KMS-11 (cell line): ENCODE measurements around the gene SERBP1.

Experiments used
- H2AFZ ChIP-seq: fragments of 200-600 bp; sonication (generic); 2 replicates; pipeline ENCODE4 v1.6.1; 2016; ENCODE audit warnings: antibody characterized with exemption, mixed run types, low read depth
- H3K27ac ChIP-seq: fragments of 200-600 bp; sonication (generic); 2 replicates; pipeline ENCODE4 v1.6.1; 2016; ENCODE audit warnings: mild to moderate bottlenecking, mixed run types
- H3K27me3 ChIP-seq: fragments of 200-600 bp; sonication (generic); 2 replicates; pipeline ENCODE4 v1.6.1; 2017; ENCODE audit warnings: mild to moderate bottlenecking, low read depth, mixed run types, moderate library complexity; ENCODE audit not compliant: insufficient read depth
- H3K36me3 ChIP-seq: fragments of 200-600 bp; sonication (generic); 2 replicates; pipeline ENCODE4 v1.6.1; 2017; ENCODE audit warnings: mild to moderate bottlenecking, mixed run types; ENCODE audit not compliant: insufficient read depth
- H3K4me1 ChIP-seq: fragments of 200-600 bp; sonication (generic); 2 replicates; pipeline ENCODE4 v1.6.1; 2016; ENCODE audit warnings: mild to moderate bottlenecking, low read depth, mixed run types; ENCODE audit not compliant: poor library complexity, severe bottlenecking
- H3K4me2 ChIP-seq: fragments of 200-600 bp; sonication (generic); 2 replicates; pipeline ENCODE4 v1.7.0; 2016; ENCODE audit warnings: mild to moderate bottlenecking, mixed run types
- H3K4me3 ChIP-seq: fragments of 200-600 bp; sonication (generic); IDR thresholded peaks from 2 replicates; pipeline ENCODE4 v1.6.1; 2017; ENCODE audit warnings: low read depth, low read length, mixed read lengths; ENCODE audit not compliant: insufficient read depth
- H3K79me2 ChIP-seq: fragments of 200-600 bp; sonication (generic); 2 replicates; pipeline ENCODE4 v1.6.1; 2016; ENCODE audit warnings: low read depth, mixed run types; ENCODE audit not compliant: insufficient read depth
- H3K9ac ChIP-seq: fragments of 200-600 bp; sonication (generic); 2 replicates; pipeline ENCODE4 v1.6.1; 2016; ENCODE audit warnings: mild to moderate bottlenecking, mixed run types
- H4K20me1 ChIP-seq: fragments of 200-600 bp; sonication (generic); 2 replicates; pipeline ENCODE4 v1.6.1; 2016; ENCODE audit warnings: mild to moderate bottlenecking, mixed run types; ENCODE audit not compliant: insufficient read depth
- TF ChIP-seq, protein P1 (sequence below): fragments of 200-600 bp; sonication (generic); conservative IDR thresholded peaks from 2 replicates; pipeline ENCODE4 v1.6.1; 2017; ENCODE audit warnings: low read depth, mild to moderate bottlenecking, antibody characterized with exemption, low read length, moderate library complexity, mixed read lengths

The SERBP1 gene

DNA sequence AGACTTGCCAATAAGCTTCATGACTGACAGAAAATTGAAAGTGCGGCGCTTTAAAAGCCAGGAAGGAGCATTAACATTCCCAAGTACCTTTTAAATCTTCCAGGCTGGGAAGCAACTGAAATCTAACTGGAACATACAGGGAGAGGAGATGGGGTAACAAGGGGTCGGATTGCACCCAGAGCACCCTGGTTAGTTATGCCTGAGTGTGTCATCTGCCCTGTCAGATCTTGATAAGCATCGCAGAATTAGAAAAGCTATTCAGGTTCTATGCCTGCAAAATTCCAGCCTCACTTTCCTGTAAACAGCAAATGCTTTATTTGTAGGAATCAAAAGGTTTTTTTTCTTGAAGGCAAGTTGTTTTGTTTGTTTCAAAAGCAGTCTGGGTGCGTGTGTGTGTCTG is 58.5 kb downstream of the SERBP1 start:
- Histone ChIP-seq H3K27ac (no peak overlapping the region), H3K36me3 (no peaks in the 10 kb centered on the region), H4K20me1 (no peaks in the 10 kb centered on the region), H3K9ac (no peak overlapping the region), H3K4me3 (no peak overlapping the region), H3K4me1 (no peaks in the 10 kb centered on the region), H3K27me3 (no peaks in the 10 kb centered on the region), H3K79me2 (no peaks in the 10 kb centered on the region), H3K4me2 (no peak overlapping the region), H2AFZ (no peak overlapping the region)
- TF ChIP-seq, protein P1, sequence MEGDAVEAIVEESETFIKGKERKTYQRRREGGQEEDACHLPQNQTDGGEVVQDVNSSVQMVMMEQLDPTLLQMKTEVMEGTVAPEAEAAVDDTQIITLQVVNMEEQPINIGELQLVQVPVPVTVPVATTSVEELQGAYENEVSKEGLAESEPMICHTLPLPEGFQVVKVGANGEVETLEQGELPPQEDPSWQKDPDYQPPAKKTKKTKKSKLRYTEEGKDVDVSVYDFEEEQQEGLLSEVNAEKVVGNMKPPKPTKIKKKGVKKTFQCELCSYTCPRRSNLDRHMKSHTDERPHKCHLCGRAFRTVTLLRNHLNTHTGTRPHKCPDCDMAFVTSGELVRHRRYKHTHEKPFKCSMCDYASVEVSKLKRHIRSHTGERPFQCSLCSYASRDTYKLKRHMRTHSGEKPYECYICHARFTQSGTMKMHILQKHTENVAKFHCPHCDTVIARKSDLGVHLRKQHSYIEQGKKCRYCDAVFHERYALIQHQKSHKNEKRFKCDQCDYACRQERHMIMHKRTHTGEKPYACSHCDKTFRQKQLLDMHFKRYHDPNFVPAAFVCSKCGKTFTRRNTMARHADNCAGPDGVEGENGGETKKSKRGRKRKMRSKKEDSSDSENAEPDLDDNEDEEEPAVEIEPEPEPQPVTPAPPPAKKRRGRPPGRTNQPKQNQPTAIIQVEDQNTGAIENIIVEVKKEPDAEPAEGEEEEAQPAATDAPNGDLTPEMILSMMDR: no peak

DNA sequence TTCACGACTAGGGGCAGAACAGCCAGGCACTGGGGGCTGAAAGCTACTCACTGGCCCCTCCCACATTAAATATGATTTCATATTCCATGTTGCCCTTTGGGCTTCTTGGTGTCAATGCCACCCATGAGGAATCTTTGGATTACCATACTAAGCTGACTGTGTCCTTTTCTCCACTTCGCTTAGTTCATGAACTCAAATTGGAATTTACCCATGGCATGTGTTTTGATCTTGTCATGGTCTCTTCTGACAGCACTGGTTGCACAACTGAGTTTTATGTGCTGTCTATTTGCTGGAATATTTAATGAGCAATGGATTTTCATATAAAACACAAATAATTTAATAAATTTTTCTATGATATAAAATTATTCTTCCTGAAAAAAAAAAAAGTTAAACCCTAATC is 59.2 kb downstream of the SERBP1 start:
- Histone ChIP-seq H3K27me3 (no peaks in the 10 kb centered on the region), H3K36me3 (no peaks in the 10 kb centered on the region), H3K4me2 (no peak overlapping the region), H3K9ac (no peak overlapping the region), H3K4me3 (no peak overlapping the region), H3K27ac (no peak overlapping the region), H4K20me1 (no peaks in the 10 kb centered on the region), H2AFZ (no peak overlapping the region), H3K79me2 (no peaks in the 10 kb centered on the region), H3K4me1 (no peaks in the 10 kb centered on the region)
- TF ChIP-seq, protein P1: no peak

DNA sequence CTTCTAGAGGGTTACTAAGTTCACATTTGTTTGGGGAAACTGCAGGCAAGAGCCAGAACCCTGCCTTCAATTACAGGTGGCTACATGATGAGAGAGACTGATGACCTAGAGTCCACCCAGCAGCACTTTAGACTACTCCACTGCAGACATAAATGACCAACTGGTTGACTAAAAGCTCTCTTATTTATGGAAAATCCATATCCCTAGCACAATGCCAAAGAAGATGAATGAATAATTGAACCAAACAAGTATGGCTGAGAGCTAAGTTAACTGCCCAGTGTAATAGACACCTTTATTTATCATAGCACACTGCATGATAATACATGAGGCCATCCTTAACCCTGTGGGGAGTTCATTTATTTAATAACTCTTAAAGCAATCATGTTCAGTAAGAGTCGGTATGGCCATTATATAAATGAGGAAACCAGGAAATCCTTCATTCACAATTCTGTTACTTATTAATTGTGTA is 62.1 kb downstream of the SERBP1 start:
- H3K4me3 ChIP-seq: no peak overlapping the region
- H3K27ac ChIP-seq: no peak overlapping the region
- H3K36me3 ChIP-seq: no peaks in the 10 kb centered on the region
- H3K27me3 ChIP-seq: no peaks in the 10 kb centered on the region
- no peak overlapping the region for H3K4me2 ChIP-seq
- H3K4me1 ChIP-seq: no peaks in the 10 kb centered on the region
- TF ChIP-seq, protein P1: no peak
- H4K20me1 ChIP-seq: no peaks in the 10 kb centered on the region
- no peak overlapping the region for H2AFZ ChIP-seq
- H3K79me2 ChIP-seq: no peaks in the 10 kb centered on the region
- H3K9ac ChIP-seq: no peak overlapping the region

DNA sequence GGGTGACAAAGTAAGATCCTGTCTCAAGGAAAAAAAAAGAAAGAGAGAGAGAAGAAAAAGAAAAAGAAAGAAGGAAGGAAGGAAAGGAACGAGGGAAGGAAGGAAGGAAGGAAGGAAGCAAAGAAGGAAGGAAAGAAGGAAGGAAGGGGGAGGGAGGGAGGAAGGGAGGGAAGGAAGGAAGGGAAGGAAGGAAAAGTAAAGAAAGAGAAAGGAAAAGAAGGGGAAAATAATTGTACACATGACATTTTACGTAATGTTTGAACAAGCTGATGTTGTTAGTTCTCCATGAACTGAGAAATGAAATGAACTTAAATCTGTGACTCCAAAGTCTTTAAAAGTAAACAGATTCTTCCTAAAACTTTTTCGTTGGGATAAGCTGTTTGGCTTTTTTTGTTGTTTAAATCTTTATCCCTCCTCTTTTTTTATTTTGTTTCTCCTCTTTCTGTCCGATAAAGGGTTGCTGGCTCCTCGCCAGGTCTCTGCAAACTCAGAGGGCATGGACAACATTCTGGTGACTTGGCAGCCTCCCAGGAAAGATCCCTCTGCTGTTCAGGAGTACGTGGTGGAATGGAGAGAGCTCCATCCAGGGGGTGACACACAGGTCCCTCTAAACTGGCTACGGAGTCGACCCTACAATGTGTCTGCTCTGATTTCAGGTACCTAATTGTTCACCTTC is 62.7 kb downstream of the SERBP1 start:
- Histone ChIP-seq H3K27me3 (no peaks in the 10 kb centered on the region), H3K79me2 (no peaks in the 10 kb centered on the region), H3K9ac (no peak overlapping the region), H3K4me3 (no peak overlapping the region), H2AFZ (no peak overlapping the region), H3K36me3 (no peaks in the 10 kb centered on the region), H3K4me2 (no peak overlapping the region), H3K27ac (no peak overlapping the region), H4K20me1 (no peaks in the 10 kb centered on the region), H3K4me1 (no peaks in the 10 kb centered on the region)
- TF ChIP-seq, protein P1: no peak
